IMR-90 (cell line): Measurements from ENCODE around the gene PIP4K2B. TPM values are rescaled to one million over a fixed set of nuclear protein-coding genes. Genes with fewer than 3 reads are reported as not detected.
"Not testable (repeated sequence)": the region's sequence is repeated elsewhere in the genome, so short reads cannot be mapped to it uniquely, and the experiment has no call there.

ENCODE experiments used
- ATAC-seq: fragments of 200-7000 bp; cut with Tn5 transposase; 2 replicates; pipeline ENCODE4 v1.9.1; 2020; ENCODE audit warnings: low read depth, mild to moderate bottlenecking, moderate library complexity
- BruUV-seq: library from RNA; stranded (reverse); fragments of 400-500 nt; replicated peaks from 2 replicates; lab custom pipeline; 2021; lab: Mats Ljungman, UMichigan
- CTCF ChIA-PET: fragments of 300-600 bp; formaldehyde crosslinking; extraction: SDS; loops from one replicate; lab custom pipeline; 2021; ENCODE audit warnings: antibody characterized with exemption; lab: Yijun Ruan, JAX
- POLR2A ChIA-PET: fragments of 300-600 bp; sonication (Branson Sonifier 250); formaldehyde crosslinking; loops from one replicate; lab custom pipeline; 2022; ENCODE audit warnings: antibody characterized with exemption; ENCODE audit not compliant: unreplicated experiment; lab: Charles Lee
- DNase-seq: peaks from one replicate; pipeline ENCODE4 v3.0.0; 2013
- H2AFZ ChIP-seq: replicated peaks from 2 replicates; pipeline ENCODE3; 2013; ENCODE audit warnings: low read length, mild to moderate bottlenecking; ENCODE audit not compliant: poor library complexity
- H2AK5ac ChIP-seq: 2 replicates; pipeline ENCODE4 v1.6.1; 2013; ENCODE audit warnings: low read depth, low read length, inconsistent platforms
- H2AK9ac ChIP-seq: replicated peaks from 2 replicates; pipeline ENCODE3; 2013; ENCODE audit warnings: mild to moderate bottlenecking, low read depth, low read length, moderate library complexity; ENCODE audit not compliant: poor library complexity
- H2BK120ac ChIP-seq: 2 replicates; pipeline ENCODE4 v1.6.1; 2013; ENCODE audit warnings: low read depth, low read length, inconsistent platforms
- H2BK15ac ChIP-seq: 3 replicates; pipeline ENCODE4 v1.6.1; 2013; ENCODE audit warnings: low read depth, low read length, inconsistent platforms
- H2BK20ac ChIP-seq: 2 replicates; pipeline ENCODE4 v1.6.1; 2013; ENCODE audit warnings: low read depth, mild to moderate bottlenecking, inconsistent platforms, low read length, moderate library complexity
- H2BK5ac ChIP-seq: 2 replicates; pipeline ENCODE4 v1.6.1; 2013; ENCODE audit warnings: mild to moderate bottlenecking, low read depth, low read length, inconsistent platforms; ENCODE audit not compliant: poor library complexity, severe bottlenecking
- H3K14ac ChIP-seq: replicated peaks from 2 replicates; pipeline ENCODE4 v1.6.1; 2013; ENCODE audit warnings: low read depth, low read length, inconsistent platforms
- H3K18ac ChIP-seq: 2 replicates; pipeline ENCODE4 v1.6.1; 2013; ENCODE audit warnings: low read depth, low read length, control low read depth
- H3K23ac ChIP-seq: 2 replicates; pipeline ENCODE4 v1.6.1; 2013; ENCODE audit warnings: low read depth, low read length, inconsistent platforms
- H3K27ac ChIP-seq: 2 replicates; pipeline ENCODE4 v1.5.1; 2013; ENCODE audit warnings: mild to moderate bottlenecking, control low read depth, low read length; ENCODE audit not compliant: insufficient read depth
- H3K27me3 ChIP-seq: 2 replicates; pipeline ENCODE4 v1.6.1; 2013; ENCODE audit warnings: low read length; ENCODE audit not compliant: control insufficient read depth, insufficient read depth
- H3K36me3 ChIP-seq: 2 replicates; pipeline ENCODE4 v1.6.1; 2013; ENCODE audit warnings: low read length, mixed read lengths; ENCODE audit not compliant: control insufficient read depth, insufficient read depth
- H3K4ac ChIP-seq: 2 replicates; pipeline ENCODE4 v1.6.1; 2013; ENCODE audit warnings: low read depth, low read length, inconsistent platforms
- H3K4me1 ChIP-seq: 2 replicates; pipeline ENCODE4 v1.6.1; 2013; ENCODE audit warnings: low read length, mixed read lengths; ENCODE audit not compliant: control insufficient read depth, insufficient read depth
- H3K4me2 ChIP-seq: 2 replicates; pipeline ENCODE4 v1.6.1; 2013; ENCODE audit warnings: low read depth, mild to moderate bottlenecking, control low read depth, low read length, moderate library complexity
- H3K4me3 ChIP-seq: 2 replicates; pipeline ENCODE4 v1.5.1; 2013; ENCODE audit warnings: low read depth, mild to moderate bottlenecking, control low read depth, low read length, moderate library complexity; ENCODE audit not compliant: insufficient read depth
- H3K56ac ChIP-seq: 2 replicates; pipeline ENCODE4 v1.6.1; 2013; ENCODE audit warnings: low read length, inconsistent platforms; ENCODE audit not compliant: insufficient read depth; ENCODE audit errors: extremely low read depth
- H3K79me1 ChIP-seq, 2 experiments: 2 replicates each; pipeline ENCODE4 v1.6.1; 2013; ENCODE audit warnings: low read length in 2 of 2, inconsistent platforms in 1 of 2, low read depth in 1 of 2
- H3K9ac ChIP-seq: 2 replicates; pipeline ENCODE4 v1.6.1; 2013; ENCODE audit warnings: low read depth, low read length, control low read depth
- H3K9me1 ChIP-seq: 2 replicates; pipeline ENCODE4 v1.6.1; 2013; ENCODE audit warnings: low read length, inconsistent platforms; ENCODE audit not compliant: insufficient read depth
- H3K9me3 ChIP-seq: 2 replicates; pipeline ENCODE4 v1.6.1; 2013; ENCODE audit warnings: low read length; ENCODE audit not compliant: control insufficient read depth, insufficient read depth
- H4K20me1 ChIP-seq: 2 replicates; pipeline ENCODE4 v1.6.1; 2013; ENCODE audit warnings: low read length, inconsistent platforms; ENCODE audit not compliant: insufficient read depth
- H4K5ac ChIP-seq: 2 replicates; pipeline ENCODE4 v1.6.1; 2013; ENCODE audit warnings: mild to moderate bottlenecking, low read depth, low read length, control low read depth
- H4K8ac ChIP-seq, 2 experiments: 2 replicates each; pipeline ENCODE4 v1.6.1; 2013; ENCODE audit warnings: low read depth in 2 of 2, low read length in 2 of 2, control low read depth in 1 of 2, inconsistent platforms in 1 of 2
- H4K91ac ChIP-seq: 2 replicates; pipeline ENCODE4 v1.6.1; 2013; ENCODE audit warnings: low read depth, low read length, inconsistent platforms; ENCODE audit not compliant: insufficient read depth
- BHLHE40 ChIP-seq: fragments of 150-350 bp; IDR thresholded peaks from 2 replicates; pipeline ENCODE4 v1.6.1; 2016; ENCODE audit warnings: mild to moderate bottlenecking, low read depth, low read length
- CEBPB ChIP-seq: IDR thresholded peaks from 2 replicates; pipeline ENCODE4 v1.6.1; 2012; ENCODE audit warnings: low read depth, low read length, improper control_type of control experiment
- CTCF ChIP-seq: conservative IDR thresholded peaks from 2 replicates; pipeline ENCODE4 v1.5.1; 2012; ENCODE audit warnings: mild to moderate bottlenecking, low read depth, low read length, improper control_type of control experiment
- MXI1 ChIP-seq: IDR thresholded peaks from 2 replicates; pipeline ENCODE4 v1.6.1; 2012; ENCODE audit warnings: low read depth, mild to moderate bottlenecking, low read length, moderate library complexity, borderline replicate concordance
- RAD21 ChIP-seq: IDR thresholded peaks from 2 replicates; pipeline ENCODE4 v1.6.1; 2012; ENCODE audit warnings: low read length, improper control_type of control experiment
- WGBS, 2 experiments: methylation state at CpG; one replicate each; pipeline versions ENCODE4 v1.1.5 to v1.1.7; 2013; ENCODE audit warnings: missing lambda C conversion rate in 2 of 2; ENCODE audit not compliant: insufficient read length in 1 of 2; ENCODE audit errors: extremely low coverage in 2 of 2; 5-methylcytosine and 5-hydroxymethylcytosine counted together
- dilution Hi-C: fragments of 300-500 bp; cut with HindIII; formaldehyde crosslinking; loops from one replicate; pipeline ENCODE4 v1.14.3; 2018; ENCODE audit warnings: low sequenced_read_pairs; ENCODE audit not compliant: unreplicated experiment
- in situ Hi-C: fragments of 300-500 bp; cut with MboI; formaldehyde crosslinking; loops from 3 replicates; pipeline ENCODE4 v1.14.3; 2019; ENCODE audit warnings: low sequenced_read_pairs, inconsistent platforms, mixed read lengths
- intact Hi-C: fragments of 100-400 bp; cut with micrococcal nuclease; formaldehyde crosslinking; loops from 2 replicates; pipeline ENCODE4 v1.10.0; 2022
- polyA plus RNA-seq, 3 experiments: library from polyadenylated mRNA; depleted of rRNA; stranded (reverse); fragments of >200 nt; gene quantifications; 2 replicates each; pipeline ENCODE4 v1.2.3, GENCODE V29; 2012; ENCODE audit warnings: low replicate concordance in 1 of 3
- total RNA-seq: library from RNA; depleted of rRNA; stranded (reverse); fragments of >200 nt; gene quantifications from 2 replicates; pipeline ENCODE4 v1.2.3, GENCODE V29; 2012

Gene PIP4K2B
- total and polyA plus RNA-seq, 2 of the 4 experiments (the other 2 are of a cell fraction) = 40.0 to 40.2 TPM

DNA sequence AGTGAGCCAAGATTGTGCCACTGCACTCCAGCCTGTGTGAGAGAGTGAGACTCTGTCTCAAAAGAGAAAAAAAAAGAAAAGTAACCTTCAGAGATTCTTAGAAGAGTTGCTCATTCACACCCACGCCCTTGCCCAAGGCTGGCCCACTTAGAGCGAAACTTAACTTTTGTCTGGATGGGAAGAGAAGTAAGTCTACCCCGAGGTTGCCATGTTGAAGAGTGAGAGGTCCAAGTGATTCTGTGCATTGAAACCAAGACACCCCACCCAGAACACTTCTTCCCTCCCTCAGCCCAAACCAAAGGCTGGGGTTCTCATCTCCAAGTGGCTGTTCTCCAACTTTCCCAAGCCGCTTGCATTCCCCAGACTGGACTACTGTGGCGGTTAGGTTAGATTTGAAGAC is 71.6 kb downstream of the PIP4K2B start:
- Histone ChIP-seq H3K18ac (no peak overlapping the region), H3K36me3 (peaks cover 20% of the 10 kb centered on the region), H3K4me1 (peaks cover 12% of the 10 kb centered on the region), H2AK9ac (no peak overlapping the region), H3K27me3 (no peaks in the 10 kb centered on the region), H3K27ac (no peak overlapping the region), H3K9me1 (0 out of 2 replicates have a peak, but pooled peaks cover 11% of the 10 kb centered on the region), H3K56ac (no peak overlapping the region), H3K4me2 (no peak overlapping the region), H2AK5ac (no peak overlapping the region), H2BK120ac (no peak overlapping the region), H3K9ac (no peak overlapping the region), H4K91ac (no peak overlapping the region), H4K5ac (no peak overlapping the region), H3K14ac (no peak overlapping the region), H3K79me1 (peaks cover 11 to 33% of the 10 kb centered on the region in 2 experiments; a peak in 3 of 4 replicates), H3K9me3 (no peaks in the 10 kb centered on the region), H2BK15ac (no peak overlapping the region), H3K23ac (no peak overlapping the region), H4K8ac (no peak overlapping the region), H3K4ac (no peak overlapping the region), H2AFZ (no peak overlapping the region), H3K4me3 (no peak overlapping the region), H4K20me1 (peaks cover 13% of the 10 kb centered on the region), H2BK5ac (no peak overlapping the region), H2BK20ac (no peak overlapping the region)
- TF ChIP-seq BHLHE40 (no peak), CTCF (no peak), CEBPB (no peak), MXI1 (no peak), RAD21 (no peak)
- ChIA-PET CTCF (no interaction called here), POLR2A (no interaction called here)
- no TSS peak for BruUV-seq
- dilution Hi-C loops = no loop called here
- ATAC-seq (no peak), DNase-seq (no peak)
- in situ Hi-C loops = no loop called here
- intact Hi-C loops = no loop called here
- no CpG with 5 or more reads among the region's 5 CpGs for WGBS, 2 experiments

GRCh38 chr17:38726145-38726544 is 73.2 kb downstream of the PIP4K2B start:
- H2BK20ac ChIP-seq, H3K27me3 ChIP-seq, DNase-seq, POLR2A ChIA-PET, H4K91ac ChIP-seq, H3K18ac ChIP-seq, CTCF ChIA-PET, H3K27ac ChIP-seq, H3K56ac ChIP-seq, H3K9me3 ChIP-seq, H4K8ac ChIP-seq, H2BK5ac ChIP-seq, H3K4ac ChIP-seq, dilution Hi-C loops, H3K23ac ChIP-seq, H3K4me3 ChIP-seq, H2AK9ac ChIP-seq, H2BK15ac ChIP-seq, H3K9ac ChIP-seq, H2AFZ ChIP-seq, H3K14ac ChIP-seq, H3K4me1 ChIP-seq, H4K5ac ChIP-seq, H4K20me1 ChIP-seq, ATAC-seq, BruUV-seq, H2BK120ac ChIP-seq, intact Hi-C loops, H3K4me2 ChIP-seq, in situ Hi-C loops, H2AK5ac ChIP-seq: not testable (repeated sequence)
- H3K36me3 ChIP-seq = peaks cover 22% of the 10 kb centered on the region
- peaks cover 7 to 17% of the 10 kb centered on the region in 2 experiments; a peak in 3 of 4 replicates for H3K79me1 ChIP-seq
- WGBS, 2 experiments = no CpG with 5 or more reads among the region's 8 CpGs
- H3K9me1 ChIP-seq = 0 out of 2 replicates have a peak, but pooled peaks cover 11% of the 10 kb centered on the region
